HCT116 (cell line): ENCODE measurements around the gene PTGER1. TPM values are rescaled to one million over a fixed set of nuclear protein-coding genes. Genes with fewer than 3 reads are reported as not detected.

Experiments used
- ATAC-seq: fragments of 200-7000 bp; cut with Tn5 transposase; 2 replicates; pipeline ENCODE4 v1.9.1; 2020; ENCODE audit warnings: mild to moderate bottlenecking, moderate library complexity
- BruUV-seq: library from RNA; stranded (reverse); fragments of 400-500 nt; replicated peaks from 2 replicates; lab custom pipeline; 2021; lab: Mats Ljungman, UMichigan
- CTCF ChIA-PET: fragments of 300-600 bp; sonication (Branson Sonifier 250); formaldehyde crosslinking; loops from one replicate; lab custom pipeline; 2021; ENCODE audit warnings: antibody characterized with exemption; lab: Charles Lee
- POLR2A ChIA-PET: fragments of 300-600, 350-600 bp; sonication (Branson Sonifier 250); formaldehyde crosslinking; loops from one replicate; lab custom pipeline; 2021; ENCODE audit warnings: antibody characterized with exemption; lab: Charles Lee
- RAD21 ChIA-PET, 2 experiments: fragments of 300-600 bp; sonication (Branson Sonifier 250); formaldehyde crosslinking; loops; one replicate each; lab custom pipeline; 2023; ENCODE audit warnings: low total read pairs in 2 of 2; ENCODE audit not compliant: uncharacterized antibody in 2 of 2, unreplicated experiment in 2 of 2, low non-redundant PET in 1 of 2; lab: Charles Lee
- DNase-seq: peaks from one replicate; pipeline ENCODE4 v3.0.0-alpha.2; 2010; ENCODE audit warnings: low read depth, low spot score
- H2AFZ ChIP-seq: fragments of 200-600 bp; shearing (Covaris generic), sonication (generic); 2 replicates; pipeline ENCODE4 v1.6.1; 2017; ENCODE audit warnings: low read depth, mixed run types, mixed read lengths, antibody characterized with exemption, low read length; ENCODE audit not compliant: poor library complexity, severe bottlenecking
- H3K27ac ChIP-seq: 2 replicates; pipeline ENCODE4 v1.5.1; 2012; ENCODE audit warnings: low read depth, low read length
- H3K27me3 ChIP-seq: fragments of 200-600 bp; sonication (generic); 2 replicates; pipeline ENCODE4 v1.6.1; 2016; ENCODE audit warnings: mixed run types, low read length, mixed read lengths; ENCODE audit not compliant: insufficient read depth
- H3K36me3 ChIP-seq, 2 experiments: fragments of 200-500 bp in 1 of 2; fragments of 200-600 bp in 1 of 2; sonication (Bioruptor generic) in 1 of 2; sonication (generic) in 1 of 2; 2 replicates each; pipeline versions ENCODE4 v1.5.1 to v1.6.1; 2014 to 2016; ENCODE audit warnings: low read length in 2 of 2, inconsistent platforms in 1 of 2, mixed read lengths in 1 of 2, mixed run types in 1 of 2; ENCODE audit not compliant: insufficient read depth in 2 of 2, control insufficient read depth in 1 of 2
- H3K4me1 ChIP-seq, 2 experiments: fragments of 200-600 bp in 1 of 2; sonication (generic) in 1 of 2; 2 replicates each; pipeline versions ENCODE4 v1.5.1 to v1.6.1; 2012 to 2017; ENCODE audit warnings: low read length in 2 of 2, inconsistent platforms in 1 of 2, mild to moderate bottlenecking in 1 of 2, mixed read lengths in 1 of 2, mixed run types in 1 of 2, moderate library complexity in 1 of 2; ENCODE audit not compliant: insufficient read depth in 2 of 2, control insufficient read depth in 1 of 2
- H3K4me2 ChIP-seq: fragments of 200-600 bp; sonication (generic); 2 replicates; pipeline ENCODE4 v1.6.1; 2017; ENCODE audit warnings: mixed run types, low read length, mixed read lengths
- H3K4me3 ChIP-seq, 2 experiments: fragments of 200-600 bp in 1 of 2; sonication (generic) in 1 of 2; replicated peaks in 1 of 2; 2 replicates each; pipeline ENCODE4 v1.5.1; 2011 to 2016; ENCODE audit warnings: low read length in 2 of 2, control low read depth in 1 of 2, low read depth in 1 of 2, mild to moderate bottlenecking in 1 of 2, mixed read lengths in 1 of 2, mixed run types in 1 of 2
- H3K79me2 ChIP-seq: fragments of 200-600 bp; sonication (generic); 2 replicates; pipeline ENCODE4 v1.6.1; 2017; ENCODE audit warnings: mild to moderate bottlenecking, mixed run types, low read length, moderate library complexity, mixed read lengths; ENCODE audit not compliant: insufficient read depth
- H3K9ac ChIP-seq: fragments of 200-600 bp; sonication (generic); 2 replicates; pipeline ENCODE4 v1.6.1; 2016; ENCODE audit warnings: low read length, mixed read lengths
- H3K9me2 ChIP-seq: fragments of 200-600 bp; sonication (generic), shearing (Covaris generic); 2 replicates; pipeline ENCODE4 v1.6.1; 2017; ENCODE audit warnings: mixed run types, mild to moderate bottlenecking, moderate library complexity; ENCODE audit not compliant: insufficient read depth
- H3K9me3 ChIP-seq, 2 experiments: fragments of 200-500 bp in 1 of 2; fragments of 200-600 bp in 1 of 2; sonication (Bioruptor generic) in 1 of 2; sonication (generic) in 1 of 2; 2 replicates each; pipeline ENCODE4 v1.6.1; 2014 to 2017; ENCODE audit warnings: low read length in 2 of 2, mixed read lengths in 2 of 2, inconsistent platforms in 1 of 2, low read depth in 1 of 2, mild to moderate bottlenecking in 1 of 2, mixed run types in 1 of 2, moderate library complexity in 1 of 2; ENCODE audit not compliant: control insufficient read depth in 1 of 2, insufficient read depth in 1 of 2
- H4K20me1 ChIP-seq: fragments of 200-600 bp; sonication (generic), shearing (Covaris generic); 2 replicates; pipeline ENCODE4 v1.6.1; 2017; ENCODE audit warnings: mixed run types, mild to moderate bottlenecking, moderate library complexity; ENCODE audit not compliant: insufficient read depth
- CBX3 ChIP-seq: IDR thresholded peaks from 2 replicates; pipeline ENCODE4 v1.6.1; 2012; ENCODE audit warnings: low read depth
- EGR1 ChIP-seq: IDR thresholded peaks from 2 replicates; pipeline ENCODE4 v1.6.1; 2012; ENCODE audit warnings: low read depth
- FOSL1 ChIP-seq: IDR thresholded peaks from 2 replicates; pipeline ENCODE4 v1.6.1; 2012; ENCODE audit warnings: low read depth
- JUND ChIP-seq: IDR thresholded peaks from 2 replicates; pipeline ENCODE4 v1.6.1; 2012
- POLR2A ChIP-seq: IDR thresholded peaks from 2 replicates; pipeline ENCODE4 v1.7.0; 2011; ENCODE audit warnings: borderline replicate concordance; ENCODE audit not compliant: insufficient read depth, insufficient read length; ENCODE audit errors: extremely low read depth
- POLR2AphosphoS5 ChIP-seq: IDR thresholded peaks from 2 replicates; pipeline ENCODE4 v1.6.1; 2011; ENCODE audit warnings: mild to moderate bottlenecking, low read depth, low read length, moderate library complexity
- REST ChIP-seq: IDR thresholded peaks from 2 replicates; pipeline ENCODE4 v1.6.1; 2012; ENCODE audit warnings: low read depth
- SP1 ChIP-seq: IDR thresholded peaks from 2 replicates; pipeline ENCODE4 v1.6.1; 2012; ENCODE audit warnings: low read depth
- SRF ChIP-seq: IDR thresholded peaks from 2 replicates; pipeline ENCODE4 v1.6.1; 2012; ENCODE audit warnings: low read depth
- ZFX ChIP-seq: fragments of 450-650 bp; IDR thresholded peaks from 2 replicates; pipeline ENCODE4 v1.6.1; 2017
- ZNF274 ChIP-seq: fragments of 200-500 bp; sonication (Bioruptor generic); IDR thresholded peaks from 2 replicates; pipeline ENCODE4 v1.6.1; 2014; ENCODE audit warnings: mild to moderate bottlenecking, low read depth, low read length, inconsistent platforms
- intact Hi-C: fragments of 100-400 bp; cut with micrococcal nuclease; formaldehyde crosslinking; loops from 2 replicates; pipeline ENCODE4 v1.10.0; 2022
- total RNA-seq: library from RNA; stranded (reverse); gene quantifications from one replicate; pipeline ENCODE4 v1.2.1, GENCODE V29; 2021; ENCODE audit not compliant: unreplicated experiment
- TF ChIP-seq, protein P1 (sequence below): IDR thresholded peaks from 2 replicates; pipeline ENCODE4 v1.6.1; 2011; ENCODE audit warnings: mild to moderate bottlenecking, low read length, moderate library complexity; ENCODE audit not compliant: insufficient replicate concordance; ENCODE audit errors: extremely low read depth
- TF ChIP-seq, protein P2 (sequence below), 3 experiments: fragments of 200-600 bp in 1 of 3; sonication (generic) in 1 of 3; IDR thresholded peaks in 2 of 3; conservative IDR thresholded peaks in 1 of 3; 2 replicates each; pipeline ENCODE4 v1.5.1; 2012 to 2017; ENCODE audit warnings: low read depth in 2 of 3, low read length in 2 of 3, antibody characterized with exemption in 1 of 3, borderline replicate concordance in 1 of 3, control low read depth in 1 of 3, mild to moderate bottlenecking in 1 of 3, mixed read lengths in 1 of 3, mixed run types in 1 of 3, moderate library complexity in 1 of 3; ENCODE audit not compliant: insufficient read depth in 1 of 3

PTGER1 gene
- total RNA-seq, 1 experiment from 2014 or later, result 1.1 TPM

- H3K27ac ChIP-seq, result no peak overlapping the region
- DNase-seq (no peak), ATAC-seq (no peak)
- CTCF ChIA-PET, result interaction anchor here (0.6 kb wide), 1 partner anchor 19 kb away, joined by 3 read pairs; no protein-coding TSS in a partner anchor
- H3K4me2 ChIP-seq, result no peak overlapping the region
- H3K27me3 ChIP-seq, result no peaks in the 10 kb centered on the region
- no peaks in the 10 kb centered on the region for H4K20me1 ChIP-seq
- POLR2A ChIA-PET, result no interaction called here
- TF ChIP-seq CBX3 (no peak), JUND (no peak), POLR2AphosphoS5 (no peak), SP1 (no peak), SRF (no peak), EGR1 (no peak), REST (no peak), ZNF274 (no peak), FOSL1 (no peak), POLR2A (no peak), ZFX (no peak)
- TF ChIP-seq, protein P1, sequence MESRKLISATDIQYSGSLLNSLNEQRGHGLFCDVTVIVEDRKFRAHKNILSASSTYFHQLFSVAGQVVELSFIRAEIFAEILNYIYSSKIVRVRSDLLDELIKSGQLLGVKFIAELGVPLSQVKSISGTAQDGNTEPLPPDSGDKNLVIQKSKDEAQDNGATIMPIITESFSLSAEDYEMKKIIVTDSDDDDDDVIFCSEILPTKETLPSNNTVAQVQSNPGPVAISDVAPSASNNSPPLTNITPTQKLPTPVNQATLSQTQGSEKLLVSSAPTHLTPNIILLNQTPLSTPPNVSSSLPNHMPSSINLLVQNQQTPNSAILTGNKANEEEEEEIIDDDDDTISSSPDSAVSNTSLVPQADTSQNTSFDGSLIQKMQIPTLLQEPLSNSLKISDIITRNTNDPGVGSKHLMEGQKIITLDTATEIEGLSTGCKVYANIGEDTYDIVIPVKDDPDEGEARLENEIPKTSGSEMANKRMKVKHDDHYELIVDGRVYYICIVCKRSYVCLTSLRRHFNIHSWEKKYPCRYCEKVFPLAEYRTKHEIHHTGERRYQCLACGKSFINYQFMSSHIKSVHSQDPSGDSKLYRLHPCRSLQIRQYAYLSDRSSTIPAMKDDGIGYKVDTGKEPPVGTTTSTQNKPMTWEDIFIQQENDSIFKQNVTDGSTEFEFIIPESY, result no peak
- TF ChIP-seq, protein P2, sequence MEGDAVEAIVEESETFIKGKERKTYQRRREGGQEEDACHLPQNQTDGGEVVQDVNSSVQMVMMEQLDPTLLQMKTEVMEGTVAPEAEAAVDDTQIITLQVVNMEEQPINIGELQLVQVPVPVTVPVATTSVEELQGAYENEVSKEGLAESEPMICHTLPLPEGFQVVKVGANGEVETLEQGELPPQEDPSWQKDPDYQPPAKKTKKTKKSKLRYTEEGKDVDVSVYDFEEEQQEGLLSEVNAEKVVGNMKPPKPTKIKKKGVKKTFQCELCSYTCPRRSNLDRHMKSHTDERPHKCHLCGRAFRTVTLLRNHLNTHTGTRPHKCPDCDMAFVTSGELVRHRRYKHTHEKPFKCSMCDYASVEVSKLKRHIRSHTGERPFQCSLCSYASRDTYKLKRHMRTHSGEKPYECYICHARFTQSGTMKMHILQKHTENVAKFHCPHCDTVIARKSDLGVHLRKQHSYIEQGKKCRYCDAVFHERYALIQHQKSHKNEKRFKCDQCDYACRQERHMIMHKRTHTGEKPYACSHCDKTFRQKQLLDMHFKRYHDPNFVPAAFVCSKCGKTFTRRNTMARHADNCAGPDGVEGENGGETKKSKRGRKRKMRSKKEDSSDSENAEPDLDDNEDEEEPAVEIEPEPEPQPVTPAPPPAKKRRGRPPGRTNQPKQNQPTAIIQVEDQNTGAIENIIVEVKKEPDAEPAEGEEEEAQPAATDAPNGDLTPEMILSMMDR (IDR thresholded peaks at IDR 0.05 in 2 of 3, conservative IDR thresholded peaks at IDR 0.05 in 1 of 3; ENCODE audit: borderline replicate concordance in 1 of 3, insufficient read depth in 1 of 3, low read depth in 2 of 3, low read length in 2 of 3), result no peak
- no peak overlapping the region for H2AFZ ChIP-seq
- no TSS peak for BruUV-seq
- no peak overlapping the region for H3K4me3 ChIP-seq
- H3K9me3 ChIP-seq, result no peaks in the 10 kb centered on the region
- no peaks in the 10 kb centered on the region for H3K9me2 ChIP-seq
- peaks cover 15 to 16% of the 10 kb centered on the region in 2 experiments for H3K36me3 ChIP-seq
- H3K9ac ChIP-seq, result no peak overlapping the region
- RAD21 ChIA-PET, result no interaction called here
- H3K79me2 ChIP-seq, result no peaks in the 10 kb centered on the region
- intact Hi-C loops, result no loop called here
- peaks cover 0 to 7% of the 10 kb centered on the region in 2 experiments; a peak in 3 of 4 replicates for H3K4me1 ChIP-seq
Observed at GRCh38 chr19:14467391-14467790, 7.8 kb downstream of the PTGER1 start.
